IPS-NIHi11 (cell line): ENCODE results near the gene FAR1.

Experiments
- DNase-seq: peaks from one replicate; pipeline ENCODE4 v3.0.0; 2012; ENCODE audit warnings: mixed read lengths, low spot score

FAR1 gene

DNA sequence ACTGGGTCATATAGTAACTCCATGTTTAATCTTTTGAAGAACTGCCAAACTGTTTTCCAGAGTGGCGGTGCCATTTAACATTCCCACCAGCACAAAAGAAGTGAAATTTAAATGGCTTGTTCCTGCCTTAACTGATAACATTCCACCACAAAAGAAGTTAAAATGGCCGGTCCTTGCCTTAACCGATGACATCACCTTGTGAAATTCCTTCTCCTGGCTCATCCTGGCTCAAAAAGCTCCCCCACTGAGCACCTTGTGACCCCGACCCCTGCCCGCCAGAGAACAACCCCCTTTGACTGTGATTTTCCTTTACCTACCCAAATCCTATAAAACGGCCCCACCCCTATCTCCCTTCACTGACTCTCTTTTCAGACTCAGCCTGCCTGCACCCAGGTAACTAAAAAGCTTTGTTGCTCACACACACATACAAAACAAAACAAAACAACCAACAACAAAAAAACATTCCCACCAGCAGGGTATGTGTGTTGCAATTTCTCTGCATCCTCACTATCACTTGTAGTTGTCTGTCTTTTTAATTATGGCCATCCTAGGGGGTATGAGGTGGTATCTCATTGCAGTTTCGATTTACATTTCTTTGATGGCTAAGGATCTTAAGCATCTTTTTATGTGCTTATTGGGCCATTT lies 109.0 kb downstream of the FAR1 start:
- DNase-seq: no peak

DNA sequence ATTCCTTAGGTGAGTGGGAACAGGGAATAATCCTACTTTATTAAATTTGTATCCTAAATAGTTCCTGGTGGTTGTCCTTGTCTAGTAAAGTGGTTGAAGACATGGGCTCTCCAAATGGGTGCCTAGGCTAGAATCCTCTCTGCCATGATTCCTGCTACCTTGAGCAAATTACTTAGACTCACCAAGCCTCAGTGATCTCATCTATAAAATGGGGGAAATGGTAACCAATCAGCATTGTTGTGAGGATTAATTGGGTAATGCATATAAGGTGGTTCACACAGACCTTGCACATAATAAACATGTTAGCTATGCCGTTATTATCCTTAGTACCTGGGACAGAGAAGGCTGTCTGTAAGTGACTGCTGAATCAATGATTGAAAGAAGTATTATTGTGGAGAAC lies 109.9 kb downstream of the FAR1 start:
- DNase-seq: no peak

DNA sequence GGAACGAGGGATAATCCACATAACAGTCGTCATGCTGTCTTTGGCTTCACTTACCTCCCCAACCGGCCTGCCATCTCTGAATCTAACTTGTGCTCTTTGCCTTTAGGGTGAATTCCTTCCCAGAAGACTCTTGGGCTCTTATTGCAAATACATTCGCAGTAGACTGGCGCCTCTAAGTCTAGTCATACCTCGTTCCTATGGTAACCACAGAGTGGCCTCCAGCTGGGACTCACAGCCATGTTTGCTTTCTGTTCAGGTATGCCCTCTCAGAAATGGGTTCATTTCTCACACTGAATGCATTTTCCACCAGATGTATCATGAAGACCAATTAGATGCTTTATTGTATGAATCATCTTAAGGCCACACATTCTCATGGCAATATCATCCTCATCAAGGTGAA lies 112.7 kb downstream of the FAR1 start:
- no peak for DNase-seq
